Activated CD4-positive, alpha-beta T cell treated with anti-CD3 and anti-CD28 coated beads, Interleukin-2, Interleukin-6, amounts not matched to agents 100 ng/mL and 50 ng/mL, durations not matched to agents 16 hours and 8 hours (primary cell): ENCODE measurements around the gene UBAC2.
"Not testable (repeated sequence)": the region's sequence is repeated elsewhere in the genome, so short reads cannot be mapped to it uniquely, and the experiment has no call there.

Experiments used
- DNase-seq: peaks from one replicate; pipeline ENCODE4 v3.0.0-alpha.2; 2020

The UBAC2 gene

DNA sequence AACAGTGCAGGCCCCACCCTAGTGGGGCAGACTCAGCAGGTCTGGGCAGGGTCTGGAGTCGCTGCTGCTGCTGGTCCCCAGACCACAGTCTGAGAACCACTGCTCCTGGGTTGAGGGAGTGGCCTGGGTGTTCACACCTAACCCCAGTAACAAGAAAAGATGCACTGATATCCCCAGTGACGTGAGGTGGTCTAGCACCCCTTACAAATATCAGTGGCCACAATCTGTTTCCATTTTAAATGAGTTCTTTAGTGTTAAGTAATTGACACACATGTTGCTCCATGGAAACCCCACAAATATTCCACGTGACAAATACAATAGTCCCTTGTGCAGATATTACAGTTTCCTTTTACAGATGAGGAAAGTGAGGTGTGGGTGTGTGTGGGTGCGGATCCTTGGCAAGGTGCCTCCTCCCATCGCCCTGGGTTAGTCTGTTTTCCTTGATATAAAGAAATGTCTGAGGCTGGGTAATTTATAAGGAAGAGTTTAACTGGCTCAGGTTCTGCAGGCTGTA, 202.9 kb downstream of the UBAC2 start:
- no peak for DNase-seq

DNA sequence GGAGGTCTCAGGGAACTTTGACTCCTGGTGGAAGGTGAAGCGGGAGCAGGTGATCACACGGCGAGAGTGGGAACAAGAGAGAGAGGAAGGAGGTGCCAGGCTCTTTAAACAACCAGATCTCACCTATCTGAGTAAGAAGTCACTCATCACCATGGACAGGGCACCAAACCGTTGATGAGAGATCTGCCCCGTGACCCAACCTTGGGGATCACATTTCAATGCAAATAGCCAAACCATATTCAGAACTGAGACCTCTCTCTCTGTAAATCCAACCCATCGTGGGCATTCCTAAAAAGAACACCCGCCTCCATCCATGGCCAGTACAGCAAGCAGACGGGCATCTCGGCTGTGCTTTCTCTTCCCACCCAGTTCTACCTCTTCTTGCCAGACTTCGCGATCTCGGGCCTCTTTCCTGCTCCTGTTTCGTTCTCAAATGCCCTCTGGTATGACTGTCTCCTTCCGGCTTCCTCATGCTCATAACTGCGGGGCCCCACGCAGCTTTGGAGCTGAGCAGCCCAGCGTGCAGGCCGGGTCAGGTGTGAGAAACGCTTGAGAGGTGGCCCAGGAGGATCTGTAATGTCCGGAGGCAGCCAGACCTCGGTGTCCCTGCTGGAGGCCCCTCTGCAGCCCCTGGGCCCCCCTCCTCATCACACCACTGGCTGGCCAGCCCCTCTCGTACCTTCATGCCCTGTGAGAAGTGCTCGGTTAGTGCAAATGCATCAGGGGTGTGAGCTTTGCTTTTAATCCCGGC, 203.5 kb downstream of the UBAC2 start:
- no peak for DNase-seq

DNA sequence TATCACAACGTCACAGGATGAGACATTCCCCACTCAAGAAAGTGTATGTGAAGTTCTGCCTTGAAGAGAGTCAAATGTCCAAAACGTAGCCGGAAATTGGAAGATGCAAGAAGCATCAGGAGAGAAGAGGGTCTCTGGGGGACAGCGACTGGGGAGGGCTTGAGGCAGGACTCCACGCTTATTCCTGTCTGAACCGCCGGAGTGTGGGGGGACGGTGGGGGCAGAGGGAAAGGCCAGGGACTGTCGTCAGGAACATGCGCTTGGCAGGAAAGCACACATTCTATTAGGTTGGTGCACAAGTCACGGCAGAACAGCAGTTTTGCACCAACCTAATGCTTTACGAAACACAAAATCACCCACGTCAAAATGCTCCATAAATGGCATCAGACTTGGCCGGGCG, 205.3 kb downstream of the UBAC2 start:
- DNase-seq, result no peak

DNA sequence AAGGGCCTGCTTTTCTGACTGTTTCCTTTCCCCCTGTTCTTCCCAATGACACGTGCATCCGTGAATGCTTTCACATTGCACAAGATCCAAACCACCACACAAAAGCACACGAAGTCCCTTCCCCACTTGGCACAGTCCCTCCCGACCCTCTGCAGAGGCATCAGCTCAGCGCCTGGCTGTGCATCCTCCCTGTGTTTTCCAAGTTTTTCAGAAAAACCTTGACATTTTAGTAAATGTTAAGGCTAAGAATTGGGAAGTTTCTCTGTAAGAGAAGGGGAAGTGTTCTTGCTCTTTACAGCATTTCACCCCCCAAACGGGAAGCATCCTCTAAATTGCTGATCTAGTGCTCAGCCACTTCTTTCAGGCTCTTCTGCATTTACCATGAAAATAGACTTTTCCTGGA, 206.1 kb downstream of the UBAC2 start:
- no peak for DNase-seq

DNA sequence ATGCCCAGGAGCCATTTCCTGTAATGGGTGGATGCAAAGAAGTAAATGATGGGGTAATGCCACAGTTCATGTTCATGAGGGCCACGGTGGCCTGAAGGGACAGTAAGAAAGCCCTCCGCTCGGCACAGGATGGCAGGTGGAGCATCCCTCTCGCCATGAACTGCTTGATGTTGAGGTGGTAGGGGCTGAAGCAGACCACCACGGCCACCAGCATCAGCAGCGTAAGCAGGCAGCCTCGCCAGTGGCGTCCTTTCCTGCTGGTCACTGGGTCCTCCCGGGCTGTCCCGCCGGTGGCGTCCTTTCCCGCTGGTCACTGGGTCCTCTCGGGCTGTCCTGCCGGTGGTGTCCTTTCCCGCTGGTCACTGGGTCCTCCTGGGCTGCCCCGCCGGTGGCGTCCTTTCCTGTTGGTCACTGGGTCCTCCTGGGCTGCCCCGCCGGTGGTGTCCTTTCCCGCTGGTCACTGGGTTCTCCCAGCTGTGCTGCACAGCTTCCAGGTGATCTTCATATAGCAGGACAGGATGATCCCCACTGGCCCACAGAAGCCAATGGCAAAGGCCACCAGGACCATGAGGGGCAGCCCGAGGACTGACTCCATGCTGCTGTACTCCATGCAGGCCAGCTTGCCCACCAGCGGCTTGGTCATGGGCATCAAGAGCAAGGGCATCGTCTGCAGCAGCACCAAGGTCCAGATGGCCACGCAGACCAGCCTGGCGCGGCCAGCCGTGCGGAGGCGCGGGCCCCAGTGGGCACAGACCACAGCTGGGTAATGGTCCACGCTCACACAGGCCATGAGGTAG, 207.4 kb downstream of the UBAC2 start:
- DNase-seq, result no peak

DNA sequence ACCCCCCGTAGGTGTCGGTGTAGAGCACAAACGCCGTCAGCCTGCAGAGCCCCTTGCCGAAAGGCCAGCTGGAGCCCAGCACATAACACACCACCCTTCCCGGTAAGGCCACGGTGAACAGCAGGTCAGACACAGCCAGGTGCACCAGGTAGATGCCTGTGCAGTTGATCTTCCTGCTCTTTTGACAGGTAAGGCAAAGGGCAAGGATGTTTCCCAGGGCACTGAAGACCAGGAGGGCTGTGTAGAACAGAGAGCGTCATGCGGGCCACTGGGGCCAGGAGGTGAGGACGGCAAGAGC, 208.0 kb downstream of the UBAC2 start:
- no peak for DNase-seq

DNA sequence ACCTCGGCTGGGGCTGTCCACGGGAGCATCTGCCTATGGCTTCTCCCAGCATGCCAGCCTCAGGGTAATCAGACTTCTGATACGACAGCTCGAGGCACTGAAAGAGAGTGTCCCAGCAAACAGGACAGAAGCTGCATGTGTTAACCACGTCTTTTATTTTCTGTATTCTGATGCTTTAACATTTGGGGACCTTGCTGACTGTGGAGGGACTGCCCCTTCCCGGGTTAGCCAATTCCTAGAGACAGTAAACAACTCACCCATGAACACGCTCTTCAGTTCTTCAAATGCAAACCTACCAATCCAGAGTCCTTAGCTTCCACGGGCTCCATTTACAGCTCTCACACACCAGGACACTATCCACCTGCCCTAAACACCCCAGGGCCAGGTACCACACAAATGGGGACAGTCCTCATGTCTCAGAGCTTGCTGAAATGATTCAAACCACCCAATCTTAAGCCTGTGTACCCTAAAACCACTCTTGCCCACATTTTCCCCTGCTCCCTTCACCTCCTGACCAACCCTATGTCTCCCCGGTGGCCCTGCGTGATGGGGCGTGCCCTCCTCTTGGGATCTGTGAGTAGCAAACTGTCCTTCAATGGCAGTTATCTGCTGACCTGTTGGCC, 208.9 kb downstream of the UBAC2 start:
- DNase-seq, result not testable (repeated sequence)

DNA sequence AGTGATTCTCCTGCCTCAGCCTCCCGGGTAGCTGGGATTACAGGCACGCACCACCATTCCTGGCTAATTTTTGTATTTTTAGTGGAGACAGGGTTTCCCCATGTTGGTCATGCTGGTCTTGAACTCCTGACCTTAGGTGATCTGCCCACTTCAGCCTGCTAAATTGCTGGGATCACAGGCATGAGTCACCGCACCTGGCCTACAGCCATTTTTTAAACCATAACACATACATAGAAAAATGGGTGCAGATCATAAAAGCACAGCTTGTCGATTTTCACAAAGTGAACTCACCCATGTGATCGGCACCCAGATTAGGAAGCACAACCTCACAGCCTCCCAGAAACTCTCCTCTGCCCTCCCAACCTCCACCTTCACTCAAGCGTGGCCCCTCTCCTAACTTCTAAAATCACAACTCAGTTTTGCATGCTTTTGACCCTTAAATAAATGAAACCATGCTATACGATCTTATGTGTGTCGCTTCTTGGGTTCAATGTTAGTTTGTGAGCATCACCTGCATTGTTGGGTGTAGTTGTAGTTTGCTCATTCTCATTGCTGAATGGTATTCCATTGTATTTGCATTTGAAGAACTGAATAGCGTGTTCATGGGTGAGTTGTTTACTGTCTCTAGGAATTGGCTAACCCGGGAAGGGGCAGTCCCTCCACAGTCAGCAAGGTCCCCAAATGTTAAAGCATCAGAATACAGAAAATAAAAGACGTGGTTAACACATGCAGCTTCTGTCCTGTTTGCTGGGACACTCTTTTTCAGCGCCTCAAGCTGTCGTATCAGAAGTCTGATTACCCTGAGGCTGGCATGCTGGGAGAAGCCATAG, 210.2 kb downstream of the UBAC2 start:
- not testable (repeated sequence) for DNase-seq

DNA sequence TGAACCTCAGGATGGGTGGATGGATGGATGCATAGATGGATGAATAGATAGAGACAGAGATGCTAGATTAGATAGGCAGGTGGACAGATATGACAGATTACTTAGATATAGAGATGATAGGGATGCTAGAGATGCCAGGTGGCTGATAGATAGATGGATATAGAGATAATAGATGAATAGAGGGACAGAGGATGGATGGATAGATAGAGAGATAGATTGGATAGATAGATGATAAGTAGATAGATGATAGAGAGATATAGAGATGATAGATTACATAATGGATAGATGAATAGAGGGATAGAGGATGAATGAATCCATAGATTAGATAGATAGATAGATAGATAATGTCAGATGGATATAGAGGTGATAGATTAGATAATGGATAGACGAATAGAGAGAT, 212.2 kb downstream of the UBAC2 start:
- no peak for DNase-seq

DNA sequence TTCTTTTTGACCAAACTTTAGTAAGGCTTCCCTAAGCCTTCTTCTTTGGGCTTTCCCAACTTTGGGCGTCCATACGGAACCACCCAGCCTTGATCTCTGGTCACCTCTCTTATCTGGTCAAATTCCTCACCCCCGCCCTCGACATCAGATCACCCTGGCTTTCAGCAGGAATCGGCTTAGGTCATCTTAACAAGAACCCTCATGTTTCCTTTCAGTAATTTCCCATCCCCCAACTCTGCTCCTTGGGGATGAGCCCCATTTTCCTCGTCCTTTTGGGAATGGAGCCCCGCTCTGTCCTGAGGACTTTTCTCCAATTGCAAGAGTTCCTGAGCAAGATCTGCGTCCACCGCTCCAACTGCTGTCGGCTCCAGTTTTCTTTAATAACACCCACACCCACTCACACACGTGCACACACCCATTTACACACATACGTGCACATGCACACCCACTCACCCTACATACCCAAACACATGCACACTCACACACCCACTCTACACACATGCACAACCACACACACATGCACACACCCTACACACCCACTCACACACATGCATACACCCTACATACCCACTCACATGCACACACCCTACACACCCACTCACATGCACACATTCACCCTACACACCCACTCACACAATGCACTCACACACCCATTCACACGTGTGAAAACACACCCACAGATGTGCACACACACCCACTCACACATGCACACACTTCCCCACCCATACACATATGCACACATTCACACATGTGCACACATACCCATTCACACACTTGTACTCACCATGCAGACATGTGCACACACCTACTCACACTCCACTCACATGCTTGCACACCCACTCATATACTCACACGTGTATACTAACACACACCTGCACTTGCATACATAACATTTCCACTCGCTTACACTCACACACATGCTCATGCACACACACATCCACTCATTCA, 213.7 kb downstream of the UBAC2 start:
- DNase-seq, result no peak

DNA sequence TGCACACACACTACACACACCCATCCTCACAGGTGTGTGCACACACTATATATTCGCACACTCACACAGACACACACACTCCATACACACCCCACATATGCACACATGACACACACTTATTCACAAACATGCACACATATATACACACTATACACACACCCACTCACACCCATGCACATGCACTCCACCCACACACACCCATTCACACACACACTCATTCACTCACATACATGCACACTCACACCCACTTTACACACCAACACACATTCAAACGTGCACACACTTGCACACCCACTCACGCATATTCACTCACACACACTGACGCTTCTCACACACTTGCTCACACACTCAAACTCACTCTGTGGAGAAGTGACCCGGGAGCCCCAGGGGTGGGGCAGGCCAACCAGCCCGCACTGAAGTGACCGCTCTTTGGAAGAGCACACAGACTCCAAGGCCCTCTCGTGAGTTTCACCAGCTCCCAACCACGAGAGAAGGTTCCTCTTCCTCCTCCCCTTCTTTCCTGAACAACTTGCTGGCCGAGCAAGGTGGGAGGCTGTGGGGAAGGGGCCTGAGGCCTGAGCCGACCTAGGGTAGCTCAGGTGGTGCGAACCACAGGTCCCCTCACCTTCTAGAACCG, 214.5 kb downstream of the UBAC2 start:
- no peak for DNase-seq

DNA sequence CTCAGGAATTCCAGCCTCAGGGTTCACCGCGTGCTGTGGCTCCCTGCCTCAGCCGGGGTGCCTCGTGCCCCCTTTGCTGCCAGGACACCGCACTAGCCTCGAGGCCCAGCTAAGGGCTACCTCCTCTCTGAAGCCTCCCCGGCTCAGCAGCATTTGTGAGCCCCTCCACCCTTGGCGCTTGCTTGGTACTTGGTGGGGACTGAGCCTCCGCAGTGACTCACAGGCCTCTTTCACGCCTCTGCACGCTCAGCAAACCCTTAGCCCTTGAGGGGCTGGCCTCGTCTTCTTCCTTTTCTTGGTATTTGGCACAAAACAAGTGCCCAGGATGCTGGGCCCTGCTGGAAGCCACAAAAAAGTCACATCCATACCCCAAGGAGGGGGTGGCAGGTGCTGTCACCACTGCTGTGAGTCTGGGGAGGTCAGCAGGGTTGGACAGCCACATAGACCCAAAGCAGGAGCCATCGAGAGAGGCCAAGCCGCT, 215.2 kb downstream of the UBAC2 start:
- no peak for DNase-seq

DNA sequence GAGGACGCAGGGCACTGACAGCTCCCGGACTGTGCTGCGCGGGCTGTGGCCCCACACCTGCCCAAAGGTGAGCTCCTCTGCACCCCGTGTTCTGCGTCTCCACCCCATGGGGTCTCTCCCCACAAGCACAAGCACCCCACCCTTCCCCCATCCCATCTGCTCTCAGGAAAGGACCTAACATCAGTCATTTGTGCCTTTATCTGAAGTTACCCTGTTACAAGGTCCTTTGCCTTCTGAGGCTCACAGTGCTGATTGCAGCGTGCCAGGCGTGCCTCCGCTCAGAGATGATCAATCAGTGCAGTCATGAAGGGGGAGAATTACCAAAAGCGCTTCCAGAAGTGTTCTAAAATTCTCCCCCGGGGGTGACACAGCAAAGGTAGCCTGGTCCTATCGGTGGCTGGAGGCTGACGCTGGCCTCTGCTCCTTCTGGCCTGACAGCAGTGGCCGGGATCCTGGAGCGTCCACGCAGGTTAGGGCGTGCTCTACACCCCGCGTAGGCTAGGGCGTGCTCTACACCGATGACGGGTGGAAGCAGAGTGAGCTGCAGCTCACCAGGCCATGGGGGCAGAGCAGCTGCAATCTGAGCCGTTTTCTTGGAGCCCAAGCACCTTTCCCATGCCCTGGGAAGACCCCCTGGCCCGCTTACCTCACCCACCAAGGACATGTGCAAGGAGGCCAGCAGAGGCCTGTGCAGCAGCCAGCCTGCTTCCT, 215.9 kb downstream of the UBAC2 start:
- DNase-seq, result no peak

DNA sequence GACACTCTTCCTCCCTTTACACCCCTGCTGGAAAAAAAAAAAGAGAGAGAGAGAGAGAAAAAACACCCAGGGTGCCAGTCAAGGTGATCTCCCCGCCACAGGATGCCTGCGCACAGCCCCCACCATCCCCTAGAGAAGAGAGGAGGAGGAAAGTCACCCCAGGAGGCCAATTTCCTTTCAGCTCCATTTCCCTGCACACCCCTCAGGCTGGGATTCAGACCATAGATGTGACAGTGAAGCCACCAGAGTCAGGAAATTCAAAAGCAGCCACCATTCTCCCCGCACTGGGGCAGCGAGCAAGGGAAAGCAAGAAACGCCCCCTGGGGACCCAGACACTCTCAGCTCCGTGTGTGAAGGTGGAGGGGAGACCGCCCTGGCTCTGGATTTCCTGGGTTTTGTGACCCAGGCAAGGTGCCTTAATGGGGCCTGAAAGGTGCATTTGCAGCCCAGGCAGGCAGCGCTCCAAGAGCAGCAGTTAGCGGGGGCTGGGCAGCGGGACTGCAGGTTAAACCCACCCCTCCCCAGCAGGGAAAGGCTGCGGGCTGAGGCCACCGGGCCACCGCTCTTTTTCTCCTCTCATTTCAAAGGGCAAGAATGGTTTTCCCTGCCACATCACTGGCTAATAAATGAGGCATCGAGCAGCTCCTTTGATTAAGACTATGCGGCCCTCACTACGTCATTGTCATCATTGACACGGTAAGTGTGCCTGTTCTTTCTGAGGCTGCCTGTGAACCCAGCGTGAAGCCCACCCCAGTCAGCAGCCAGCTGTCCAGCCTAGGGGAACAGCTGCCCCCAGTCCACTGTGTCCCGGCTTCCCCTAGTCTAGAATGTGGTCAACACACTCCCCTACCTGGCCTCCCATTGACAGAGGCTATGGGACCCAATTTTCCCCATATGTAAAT, 216.8 kb downstream of the UBAC2 start:
- DNase-seq, result no peak

DNA sequence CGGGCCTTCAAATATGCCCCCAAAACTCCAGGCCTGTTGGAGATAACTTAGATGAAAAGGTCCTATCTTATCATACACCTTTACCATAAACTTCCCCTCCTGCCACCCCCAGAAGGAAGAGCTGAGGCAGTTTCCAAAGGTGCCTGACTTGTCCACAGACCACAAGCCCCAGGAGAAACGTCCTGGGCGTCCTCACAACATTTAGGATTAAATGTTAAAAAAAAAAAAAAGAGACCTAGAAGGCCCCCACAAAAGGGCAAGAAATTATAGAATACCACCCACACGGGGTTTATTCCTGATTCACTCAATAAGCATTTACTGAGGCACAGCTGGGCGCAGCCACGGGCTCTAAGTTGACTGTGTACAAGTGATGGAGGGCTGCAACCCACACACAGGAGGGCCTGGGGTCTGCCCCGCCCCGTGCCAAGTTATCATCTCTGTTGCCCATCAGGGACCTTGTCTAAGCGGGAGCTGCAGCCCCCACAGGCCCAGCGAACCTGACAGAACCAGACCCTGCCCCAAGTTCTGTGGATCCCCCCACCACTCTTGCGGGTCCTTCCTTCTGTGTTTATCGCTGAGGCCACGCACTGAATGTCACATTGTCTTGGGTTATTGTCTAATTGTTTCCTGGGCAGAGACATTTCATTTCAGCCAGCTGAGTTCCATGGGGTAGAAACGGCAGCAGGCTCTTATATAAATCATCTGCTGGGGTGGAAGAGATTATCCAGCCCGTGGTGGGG, 217.6 kb downstream of the UBAC2 start:
- no peak for DNase-seq

DNA sequence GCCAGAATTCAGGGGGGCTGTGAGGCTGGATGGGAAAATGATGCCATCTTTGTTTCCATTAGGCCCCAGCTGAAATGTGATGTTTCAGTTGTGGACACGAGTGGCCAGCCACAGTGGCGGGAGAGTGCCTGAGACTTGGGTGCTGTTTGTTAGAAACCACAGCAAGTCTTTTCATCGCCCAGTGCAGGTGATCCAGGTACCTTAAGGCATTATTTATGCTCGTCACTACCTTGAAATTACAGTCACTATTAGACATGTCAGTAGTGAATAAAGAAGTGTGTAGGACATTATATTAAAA, 218.1 kb downstream of the UBAC2 start:
- DNase-seq, result no peak

DNA sequence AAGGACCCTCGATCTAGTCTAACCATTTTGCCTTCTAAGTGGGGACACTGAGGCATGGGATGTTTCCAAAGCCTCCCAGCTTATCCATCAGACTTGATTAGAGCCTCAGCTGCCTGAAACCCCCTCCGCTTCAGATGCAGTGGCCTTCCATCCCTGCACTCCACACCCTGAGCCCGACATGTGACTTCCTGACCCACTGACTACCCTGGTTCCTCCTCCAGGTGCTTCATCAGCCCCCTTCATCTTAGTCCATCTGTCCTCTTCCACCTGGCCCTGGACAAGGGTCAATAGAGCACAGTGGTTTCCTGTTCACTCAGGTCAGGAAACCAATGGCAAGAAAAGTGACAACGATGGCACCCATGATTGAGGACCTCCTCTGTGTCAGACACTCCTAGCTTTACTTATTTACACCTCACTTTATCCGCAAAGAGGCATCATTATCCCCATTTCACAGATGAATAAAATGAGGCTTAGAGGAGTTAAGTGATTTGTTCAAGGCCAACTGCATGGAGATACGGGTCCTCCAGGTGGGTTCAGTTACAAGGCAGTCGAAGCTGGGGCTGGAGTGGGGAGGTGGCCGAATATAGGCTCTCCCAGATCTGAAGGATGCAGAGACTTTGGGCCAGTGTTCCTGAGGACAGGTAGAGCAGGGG, 219.1 kb downstream of the UBAC2 start:
- DNase-seq, result no peak

DNA sequence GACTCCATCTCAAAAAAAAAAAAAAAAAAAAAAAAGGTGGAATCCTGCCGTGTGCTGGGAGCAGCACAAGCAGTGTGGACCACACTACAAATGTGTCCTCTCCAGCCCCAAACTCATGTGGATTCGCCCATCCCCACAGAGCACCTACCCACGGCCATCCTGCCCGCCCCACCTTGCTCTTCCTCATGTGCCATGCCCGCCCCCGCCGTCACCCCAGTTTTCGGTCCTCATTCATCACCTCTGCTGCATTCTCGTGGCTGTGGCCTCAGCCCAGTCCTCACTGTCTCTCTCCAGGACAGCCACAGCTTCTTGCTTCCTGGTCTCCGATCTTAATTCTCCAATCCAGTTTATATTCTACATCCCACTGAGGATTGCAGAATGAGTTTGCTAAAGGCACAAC, 220.6 kb downstream of the UBAC2 start:
- no peak for DNase-seq
